HG02610 (cell line): Measurements from ENCODE around the gene NEU4.
A peak's percentile ranks its signal among the peaks of the same experiment; 100 is the strongest.
"Not testable (repeated sequence)": the region's sequence is repeated elsewhere in the genome, so short reads cannot be mapped to it uniquely, and the experiment has no call there.

Experiments
- ATAC-seq: cut with Tn5 transposase; IDR thresholded peaks from one replicate; pipeline ENCODE4 v1.9.1; 2021; ENCODE audit warnings: mild to moderate bottlenecking, moderate library complexity; ENCODE audit not compliant: unreplicated experiment

The NEU4 gene

DNA sequence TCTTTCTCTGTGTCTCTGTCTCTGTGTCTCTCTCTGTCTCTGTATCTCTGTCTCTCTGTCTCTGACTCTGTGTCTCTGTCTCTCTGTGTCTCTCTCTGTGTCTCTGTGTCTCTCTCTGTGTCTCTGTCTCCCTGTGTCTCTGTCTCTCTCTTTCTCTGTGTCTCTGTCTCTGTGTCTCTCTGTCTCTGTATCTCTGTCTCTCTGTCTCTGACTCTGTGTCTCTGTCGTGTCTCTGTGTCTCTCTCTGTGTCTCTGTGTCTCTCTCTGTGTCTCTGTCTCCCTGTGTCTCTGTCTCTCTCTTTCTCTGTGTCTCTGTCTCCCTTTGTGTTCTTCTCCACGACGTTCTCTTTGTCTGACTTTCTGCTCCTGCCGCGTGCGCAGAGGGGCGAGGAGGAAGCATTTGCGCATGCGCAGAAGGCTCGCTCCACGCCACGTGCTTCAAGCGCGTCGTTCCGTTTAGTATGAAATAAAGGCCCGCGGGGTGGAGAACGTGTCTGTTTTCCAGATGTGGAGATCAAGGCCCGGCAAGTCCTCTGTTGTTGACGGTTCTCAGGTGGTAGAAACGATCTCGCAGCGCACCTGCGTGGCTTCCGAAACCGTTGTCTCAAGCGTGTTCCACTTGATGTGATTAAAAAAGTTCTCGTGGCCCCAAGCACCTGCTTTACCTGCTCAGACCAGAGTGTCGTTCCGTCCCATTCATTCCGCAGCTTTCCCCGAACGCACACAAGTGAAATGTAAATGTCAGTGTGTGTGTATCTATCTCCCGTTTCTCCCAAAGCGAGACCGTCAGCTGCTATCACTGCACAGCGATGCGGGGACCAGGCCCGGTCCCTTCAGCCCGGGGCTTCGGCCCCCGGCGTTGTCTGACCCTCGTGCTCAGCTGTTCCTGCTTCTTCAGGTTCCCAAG lies 14.8 kb downstream of the NEU4 start:
- ATAC-seq: not testable (repeated sequence)

DNA sequence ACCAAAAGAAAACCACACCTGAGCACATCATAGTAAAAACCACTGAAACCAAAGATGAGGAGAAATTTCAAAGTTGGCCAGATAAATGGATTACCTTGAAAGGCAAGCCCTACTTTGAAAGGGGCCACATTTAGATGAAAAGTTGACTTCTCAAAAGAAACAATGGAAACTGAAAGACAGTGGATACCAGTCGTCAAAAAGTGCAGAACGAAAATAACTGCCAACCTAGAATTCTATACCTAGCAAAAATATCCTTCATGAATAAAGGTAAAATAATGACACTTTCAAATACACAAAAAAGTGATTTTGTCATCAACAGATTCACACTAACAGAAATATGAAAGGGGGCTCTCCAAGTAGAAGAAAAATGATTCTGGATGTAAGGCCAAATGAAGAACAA lies 18.4 kb downstream of the NEU4 start:
- no peak for ATAC-seq

DNA sequence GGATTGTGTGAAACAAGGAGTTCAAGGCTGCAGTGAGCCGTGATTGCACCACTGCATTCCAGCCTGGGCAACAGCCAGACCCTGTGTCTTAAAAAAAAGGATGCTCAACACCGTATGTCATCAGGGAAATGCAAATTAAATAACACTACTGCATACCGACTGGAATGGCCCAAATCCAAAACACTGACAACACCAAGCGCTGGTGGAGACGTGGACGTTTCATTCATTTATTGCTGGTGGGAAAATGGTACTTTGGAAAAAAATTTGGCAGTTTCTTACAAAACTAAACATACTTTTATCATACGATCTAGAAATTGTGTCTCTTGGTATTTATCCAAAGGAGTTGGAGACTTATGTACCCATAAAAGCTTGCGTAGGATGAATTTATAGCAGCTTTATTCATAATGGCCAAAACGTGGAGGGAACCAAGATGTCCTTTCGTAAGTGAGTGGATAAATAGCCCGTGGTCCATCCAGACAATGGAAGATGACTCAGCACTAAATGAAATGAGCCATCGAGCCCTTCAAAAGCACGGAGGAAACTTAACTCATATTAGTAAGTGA lies 24.2 kb downstream of the NEU4 start:
- ATAC-seq: no peak

DNA sequence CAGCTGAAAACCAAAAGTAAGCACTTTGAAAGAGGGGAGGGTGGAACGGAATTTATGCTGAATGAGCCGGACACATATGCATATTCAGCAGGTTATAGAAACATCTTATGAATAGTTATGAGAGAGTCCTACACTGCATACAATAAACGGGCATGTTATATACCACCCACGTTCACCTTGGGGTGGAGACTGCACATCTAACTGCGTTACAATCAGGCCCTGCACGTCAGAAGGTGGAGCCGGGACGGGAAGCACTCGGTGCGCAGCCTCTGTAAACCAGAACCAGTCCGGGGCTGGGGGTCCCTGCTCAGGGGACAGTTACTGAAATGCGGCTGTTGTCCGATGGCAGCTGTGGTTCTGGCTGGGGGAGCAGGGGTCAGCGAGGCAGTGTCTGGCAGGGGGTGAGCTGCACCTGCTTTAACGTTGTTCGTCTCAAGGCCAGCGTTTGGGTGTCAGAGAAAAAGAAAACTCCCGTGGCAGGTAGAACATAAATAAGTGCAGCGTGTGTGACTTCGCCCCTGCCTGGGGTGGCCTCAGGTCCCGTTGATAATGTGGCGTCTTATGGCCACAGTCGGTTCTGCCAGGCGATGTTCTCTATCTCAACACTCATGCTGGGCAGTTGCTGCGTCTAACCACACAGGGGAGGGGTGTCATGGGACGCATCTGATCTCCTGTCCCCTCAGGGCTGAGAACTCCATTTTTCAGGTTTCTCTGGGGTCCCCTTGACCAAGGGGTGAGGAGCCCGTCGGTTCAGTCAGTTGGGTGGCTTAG lies 24.9 kb downstream of the NEU4 start:
- ATAC-seq: not testable (repeated sequence)

DNA sequence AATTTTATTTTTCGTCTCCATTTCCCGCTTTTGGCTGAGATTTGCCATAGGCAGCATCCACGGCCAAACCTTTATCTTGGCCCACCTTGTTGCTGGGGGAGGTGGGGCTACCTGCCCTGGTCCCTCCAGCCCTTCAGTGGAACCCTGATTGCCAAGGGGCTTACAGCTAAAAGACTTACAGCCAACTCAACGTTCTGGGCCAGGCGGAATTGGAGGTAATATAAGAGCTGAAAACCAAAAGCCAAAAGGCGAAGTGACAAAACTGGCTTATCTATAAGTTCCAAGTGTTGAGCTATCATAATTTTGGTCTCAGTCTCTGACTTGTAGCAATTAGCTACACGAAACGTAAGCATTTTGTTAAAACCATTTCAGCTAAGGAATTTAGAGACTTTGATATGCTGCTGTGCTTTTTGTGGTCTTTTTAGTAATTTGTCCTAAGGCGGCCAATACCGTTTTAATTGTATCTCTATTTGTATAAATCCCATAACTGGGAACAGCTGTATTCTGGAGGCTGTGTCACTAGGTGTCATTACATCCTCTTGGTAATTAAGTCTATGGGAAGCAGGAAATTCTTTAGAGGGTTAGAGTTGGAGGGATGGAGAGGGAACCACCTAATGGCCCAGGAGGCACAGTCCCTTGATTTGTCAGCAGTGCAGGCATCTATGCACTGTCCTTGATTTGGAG lies 25.7 kb downstream of the NEU4 start:
- ATAC-seq: no peak

DNA sequence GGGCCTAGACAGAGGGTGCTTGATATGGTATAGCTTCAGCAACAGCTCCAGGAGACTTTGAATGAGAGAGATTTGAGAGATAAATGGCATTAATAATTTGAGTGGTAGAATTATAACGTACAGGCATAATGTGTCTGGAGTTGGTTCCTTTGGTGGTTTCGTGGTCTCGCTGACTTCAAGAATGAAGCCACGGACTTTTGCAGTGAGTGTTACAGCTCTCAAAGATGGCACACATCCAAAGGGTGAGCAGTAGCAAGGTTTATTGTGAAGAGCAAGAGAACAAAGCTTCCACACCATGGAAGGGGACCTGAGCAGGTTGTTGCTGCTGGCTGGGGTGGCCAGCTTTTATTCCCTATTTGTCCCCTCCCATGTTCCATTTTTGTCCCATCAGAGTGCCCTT lies 26.6 kb downstream of the NEU4 start:
- no peak for ATAC-seq

DNA sequence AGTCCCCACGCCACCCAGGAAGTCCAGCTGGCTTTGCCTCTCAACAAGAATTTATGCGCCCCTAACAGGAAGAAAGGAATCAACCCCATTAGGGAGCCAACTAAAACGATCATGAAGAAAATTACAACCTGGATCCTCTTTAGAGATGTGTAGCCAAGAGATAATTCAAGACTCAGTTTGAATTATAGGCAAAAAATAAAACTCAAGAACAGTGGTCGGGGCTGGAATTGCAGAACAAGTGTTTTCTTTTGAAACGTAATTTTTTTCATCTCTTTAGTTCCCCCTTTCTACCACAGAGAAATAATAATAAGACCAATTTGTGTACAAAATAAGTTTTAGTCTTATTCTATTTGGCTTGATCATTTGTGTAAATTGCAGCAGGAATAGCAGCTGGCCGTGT lies 27.3 kb downstream of the NEU4 start:
- ATAC-seq: no peak

DNA sequence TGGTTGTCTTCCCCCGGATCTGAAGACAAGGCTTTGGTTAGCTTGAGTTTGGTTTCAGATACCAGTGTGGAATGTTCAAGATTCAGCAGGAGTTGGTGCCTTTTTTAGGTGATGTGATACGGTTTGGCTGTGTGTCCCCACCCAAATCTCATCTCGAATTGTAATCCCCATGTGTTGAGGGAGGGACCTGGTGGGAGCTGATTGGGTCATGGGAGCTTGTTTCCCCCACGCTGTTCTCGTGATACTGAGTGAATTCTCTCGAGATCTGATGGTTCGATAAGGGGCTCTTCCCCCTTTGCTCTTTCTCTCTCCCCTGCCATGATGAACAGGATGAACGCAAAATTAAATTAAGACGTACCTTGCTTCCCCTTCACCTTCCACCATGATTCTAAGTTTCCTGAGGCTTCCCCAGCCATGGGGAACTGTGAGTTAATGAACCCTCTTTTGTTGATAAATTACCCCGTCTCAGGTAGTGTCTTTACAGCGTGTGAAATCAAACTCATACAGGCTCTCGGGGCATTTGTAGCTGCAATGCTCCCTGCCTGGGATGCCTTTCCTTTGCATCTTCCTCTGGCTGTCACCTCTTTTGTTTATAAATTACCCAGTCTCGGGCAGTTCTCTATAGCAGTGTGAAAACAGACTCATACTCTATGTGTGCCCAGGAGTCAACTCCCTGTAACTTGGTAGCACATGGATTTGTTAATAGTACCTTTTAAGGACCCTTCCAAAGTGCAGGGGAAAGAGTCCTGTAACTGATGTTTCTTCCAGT lies 28.4 kb downstream of the NEU4 start:
- ATAC-seq: no peak

DNA sequence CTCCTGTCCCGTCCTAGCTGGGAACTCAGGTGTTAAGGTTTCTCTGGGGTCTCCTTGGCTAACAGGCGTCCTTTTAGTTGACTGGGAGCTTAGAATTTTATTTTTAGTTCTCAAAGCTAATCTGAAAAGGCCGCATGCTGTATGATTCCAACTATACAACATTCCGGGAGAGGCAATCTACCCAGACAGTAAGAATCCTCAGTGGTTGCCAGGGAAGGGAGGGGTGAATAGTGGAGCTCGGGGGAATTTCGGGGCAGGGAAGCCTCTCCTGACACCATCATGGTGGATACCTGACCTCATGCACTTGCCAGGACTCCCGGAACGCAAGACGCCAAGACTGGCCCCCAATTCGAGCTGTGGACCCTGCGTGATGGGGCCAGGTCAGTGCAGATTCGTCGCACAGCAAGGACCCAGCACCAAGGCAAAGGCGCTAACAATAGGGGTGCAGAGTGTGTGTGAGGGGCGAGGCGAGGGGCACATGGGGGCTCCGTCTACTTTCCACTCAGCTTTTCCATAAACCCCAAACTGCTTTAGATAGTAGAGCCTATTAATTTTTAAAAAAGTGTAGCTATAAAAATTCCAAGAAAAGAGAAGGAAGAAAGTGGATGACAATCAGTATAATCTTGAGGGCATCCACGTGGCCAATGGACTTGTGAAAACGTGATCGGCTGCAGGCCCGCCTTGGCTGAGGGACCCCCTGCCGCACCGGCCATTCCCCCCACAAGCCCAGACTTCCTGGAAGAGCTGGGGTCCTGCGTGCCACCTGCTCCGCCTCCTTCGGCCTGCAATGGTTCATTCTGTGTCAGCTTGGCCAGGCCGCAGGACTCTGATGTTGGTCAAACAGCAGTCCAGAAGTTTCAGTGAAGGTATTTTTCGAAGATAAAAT lies 32.4 kb downstream of the NEU4 start:
- no peak for ATAC-seq

DNA sequence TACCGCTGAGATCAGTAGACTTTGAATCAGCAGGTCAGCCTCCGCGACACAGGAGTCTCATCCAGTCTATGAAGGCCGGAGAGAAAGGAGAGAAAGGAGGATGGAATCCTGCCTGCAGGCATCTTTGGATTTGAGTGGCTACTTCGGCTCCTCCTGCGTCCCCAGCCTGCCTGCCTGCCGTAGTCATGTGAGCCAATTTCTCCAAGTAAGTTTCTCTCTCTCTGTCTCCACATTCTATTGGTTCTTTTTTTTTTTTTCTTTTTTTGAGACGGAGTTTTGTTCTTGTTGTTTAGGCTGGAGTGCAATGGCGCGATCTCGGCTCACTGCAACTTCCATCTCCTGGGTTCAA lies 33.0 kb downstream of the NEU4 start:
- no peak for ATAC-seq

DNA sequence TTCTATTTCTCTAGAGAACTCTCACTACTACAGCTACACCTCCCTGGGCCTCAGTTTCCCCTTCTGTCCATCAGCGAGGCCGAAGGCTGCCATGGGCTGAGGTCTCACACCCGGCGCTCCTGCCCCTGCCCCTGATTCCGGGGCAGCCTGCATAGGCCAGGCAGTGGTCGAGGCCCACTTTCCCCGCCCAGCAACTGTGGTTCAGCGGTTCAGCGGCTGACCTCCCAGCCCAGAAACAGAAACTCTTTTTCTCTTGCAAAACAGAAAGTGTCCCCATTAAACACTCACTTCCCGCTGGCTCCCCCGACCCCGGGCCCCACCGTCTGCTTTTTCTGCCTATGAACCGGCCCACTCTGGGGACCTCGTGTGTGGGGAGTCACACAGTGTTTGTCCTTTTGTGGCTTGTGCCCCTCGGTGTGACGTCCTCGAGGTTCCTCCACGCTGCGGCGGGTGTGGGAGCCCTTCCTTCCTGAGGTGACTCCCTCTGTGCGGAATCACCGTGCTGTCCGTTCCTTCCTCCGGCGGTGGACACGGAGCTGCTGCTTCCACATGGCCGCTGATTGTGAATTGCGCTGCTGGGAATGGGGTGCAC lies 33.7 kb downstream of the NEU4 start:
- ATAC-seq: no peak

DNA sequence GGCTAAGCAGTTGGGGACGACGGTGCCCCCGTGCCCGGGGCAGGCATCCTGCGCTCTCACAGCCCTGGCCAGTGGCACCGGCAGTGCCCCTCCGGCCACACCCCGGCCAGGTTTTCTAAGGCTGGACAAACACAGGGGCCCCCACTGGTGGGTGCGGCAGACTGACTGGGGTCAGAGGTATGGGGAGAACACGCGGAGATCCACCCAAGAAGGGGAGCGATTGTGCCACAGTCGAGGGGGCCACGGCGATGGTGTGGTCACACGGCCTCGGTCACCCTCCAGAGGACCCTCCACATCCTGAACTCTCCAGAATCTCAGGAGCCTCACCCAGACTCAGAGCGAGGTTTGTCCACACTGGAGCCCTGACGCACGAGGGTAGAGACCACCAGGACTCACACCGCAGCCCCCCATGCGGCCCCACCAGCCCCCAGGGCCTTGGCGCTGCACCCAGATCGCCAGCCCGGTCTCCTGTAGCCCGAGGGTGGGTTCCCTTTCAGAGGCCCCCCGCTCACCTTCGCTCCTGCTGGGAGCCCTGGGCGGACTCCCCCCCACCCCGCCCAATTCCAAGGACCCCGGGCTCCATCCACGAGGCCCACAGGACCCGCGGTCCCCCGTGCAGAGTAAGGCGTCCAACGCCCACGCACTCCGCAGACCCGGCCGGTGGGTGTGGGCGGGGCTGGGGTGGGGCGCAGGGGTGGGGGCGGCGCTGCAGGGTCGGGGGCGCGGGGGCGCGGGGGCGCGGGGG lies 34.5 kb downstream of the NEU4 start:
- no peak for ATAC-seq

DNA sequence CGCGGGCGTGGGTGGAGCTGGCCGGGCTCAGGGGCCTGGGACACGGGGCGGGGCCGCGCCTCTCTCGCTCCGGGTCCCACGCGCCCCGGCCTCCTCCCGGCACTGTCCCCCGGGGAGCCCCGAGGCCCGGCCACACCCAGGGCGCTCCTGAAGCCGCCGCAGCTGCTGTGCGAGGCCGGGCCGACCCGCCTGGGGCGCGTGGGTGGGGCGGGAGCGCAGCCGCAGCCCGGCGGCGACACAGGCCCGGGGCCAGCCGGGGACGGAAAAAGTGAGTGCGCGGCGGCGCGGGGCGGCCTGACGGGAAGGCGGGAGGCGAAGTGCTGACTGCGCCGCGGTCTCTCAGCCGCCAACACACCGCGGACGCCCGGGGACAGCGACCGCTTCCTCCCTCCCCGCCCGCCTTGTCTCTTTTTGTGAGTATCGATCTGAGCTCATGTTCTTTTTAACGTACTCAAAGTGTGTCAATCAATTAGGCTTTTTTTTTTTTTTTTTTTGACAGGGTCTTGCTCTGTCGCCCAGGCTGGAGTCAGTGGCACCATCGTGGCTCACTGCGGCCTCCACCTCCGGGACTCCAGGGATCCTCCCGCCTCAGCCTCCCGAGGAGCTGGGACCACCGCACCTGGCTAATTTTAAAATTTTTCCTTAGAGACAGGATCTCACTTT lies 35.2 kb downstream of the NEU4 start:
- ATAC-seq: peak; percentile 72

DNA sequence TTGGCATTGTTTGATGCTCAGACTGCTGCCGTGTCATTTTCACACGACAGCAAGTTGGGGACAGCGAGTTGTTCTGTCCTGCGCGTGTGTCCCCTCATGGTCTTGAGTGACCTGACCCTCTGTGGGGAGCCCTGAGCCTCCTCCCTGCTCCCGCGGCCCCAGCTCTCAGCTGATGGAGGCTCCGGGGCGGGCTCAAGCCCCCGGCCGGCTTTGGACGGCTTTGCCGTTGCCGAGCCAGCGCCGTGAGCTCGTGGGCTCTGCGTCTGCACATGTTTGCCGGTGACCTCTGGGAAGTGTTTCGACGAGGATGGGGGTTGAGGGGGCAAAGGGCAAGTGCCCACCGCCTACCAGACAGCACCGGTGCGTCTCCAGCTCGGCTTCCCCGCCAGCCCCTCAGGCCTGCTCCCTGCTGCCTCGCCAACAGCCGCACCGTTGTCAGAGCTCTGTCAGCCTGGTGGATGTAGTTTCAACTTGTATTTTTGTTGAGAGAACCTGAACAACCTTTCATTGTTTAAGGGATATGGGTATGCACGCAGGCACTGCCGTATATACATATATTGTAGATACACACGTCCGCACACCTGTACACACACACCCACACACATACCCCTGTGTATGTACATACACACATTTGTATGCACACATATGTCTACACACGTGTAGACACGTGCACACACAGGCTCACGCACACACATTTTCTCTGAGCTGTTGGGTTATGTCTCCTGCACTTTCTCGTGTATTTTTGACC lies 36.0 kb downstream of the NEU4 start:
- ATAC-seq: no peak

DNA sequence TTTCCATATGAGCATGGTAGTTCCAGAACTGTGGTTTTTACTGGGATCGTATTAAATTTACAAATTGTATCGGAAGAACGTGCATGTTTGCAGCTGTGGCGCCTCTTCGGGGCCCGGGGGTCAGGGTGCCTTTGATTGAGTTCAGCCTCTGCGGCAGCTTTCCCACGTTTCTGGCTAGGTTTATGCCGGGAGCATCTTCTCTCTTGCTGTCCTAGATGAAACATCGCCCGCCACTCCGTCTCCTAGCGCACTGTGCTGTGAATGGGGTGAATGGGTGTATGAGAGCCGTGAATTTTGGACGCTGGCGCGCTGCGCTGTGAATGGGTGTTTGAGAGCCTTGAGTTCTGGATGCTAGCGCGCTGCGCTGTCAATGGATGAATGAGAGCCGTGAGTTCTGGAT lies 37.4 kb downstream of the NEU4 start:
- ATAC-seq: no peak

DNA sequence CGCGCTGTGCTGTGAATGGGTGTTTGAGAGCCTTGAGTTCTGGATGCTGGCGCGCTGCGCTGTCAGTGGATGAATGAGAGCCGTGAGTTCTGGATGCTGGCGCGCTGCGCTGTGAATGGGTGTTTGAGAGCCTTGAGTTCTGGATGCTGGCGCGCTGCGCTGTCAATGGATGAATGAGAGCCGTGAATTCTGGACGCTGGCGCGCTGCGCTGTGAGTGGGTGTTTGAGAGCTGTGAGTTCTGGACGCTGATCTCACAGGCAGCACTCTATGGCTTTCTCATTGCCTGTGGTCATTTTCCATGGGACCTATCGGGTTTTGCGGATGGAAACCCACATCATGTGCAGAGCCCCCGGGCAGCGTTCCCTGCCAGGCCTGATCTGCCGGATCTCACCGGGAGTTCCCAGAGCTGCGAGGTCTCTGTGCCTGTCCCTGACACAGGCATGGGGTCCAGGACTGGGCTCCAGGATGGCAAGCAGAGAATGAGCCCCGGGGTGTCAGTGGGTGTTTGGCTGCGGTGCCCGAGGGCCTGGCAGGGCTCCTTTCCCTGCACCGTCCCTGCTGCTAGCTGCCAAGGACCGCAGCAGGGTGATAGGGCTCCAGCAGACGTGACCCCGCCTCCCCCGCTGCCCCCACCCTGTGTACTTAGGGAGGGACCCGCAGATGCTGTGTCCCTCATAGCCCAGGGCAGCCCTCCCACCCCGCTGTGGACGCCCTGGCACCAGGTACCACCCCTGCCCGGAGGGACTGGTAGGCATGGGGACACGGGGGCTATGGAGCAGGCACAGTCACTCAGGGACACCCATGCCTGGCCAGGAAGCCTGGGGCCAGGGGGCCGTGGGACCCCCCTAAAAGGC lies 40.0 kb downstream of the NEU4 start:
- no peak for ATAC-seq
